Fibroblast of skin of right biceps (primary cell): ENCODE data around the gene NOM1.
A peak's percentile ranks its signal among the peaks of the same experiment; 100 is the strongest.
"Not testable (repeated sequence)": the region's sequence is repeated elsewhere in the genome, so short reads cannot be mapped to it uniquely, and the experiment has no call there.

ENCODE experiments used
- DNase-seq: peaks from one replicate; pipeline ENCODE4 v3.0.0-alpha.2; 2013

NOM1 gene

GRCh38 chr7:156949541-156950380, at the start of gene NOM1:
Gene NOM1 (plus strand): TSS chr7:156949712. CDS start chr7:156949738, 26 bp downstream.
- DNase-seq, result peak; percentile 85

- DNase-seq, result not testable (repeated sequence)
These were observed 49.4 kb upstream of the NOM1 start for GRCh38 chr7:156900093-156900492.

- DNase-seq, result peak; percentile 25
These were observed 46.1 kb upstream of the NOM1 start for GRCh38 chr7:156903232-156903909.

GRCh38 chr7:156906200-156906649, 43.3 kb upstream of the NOM1 start:
- DNase-seq, result no peak

GRCh38 chr7:156907656-156908055, 41.9 kb upstream of the NOM1 start:
- peak; percentile 46 for DNase-seq

GRCh38 chr7:156909574-156910252, 39.8 kb upstream of the NOM1 start:
- DNase-seq, result not testable (repeated sequence)

- no peak for DNase-seq
These were observed 30.9 kb upstream of the NOM1 start for GRCh38 chr7:156918635-156919034.

- no peak for DNase-seq
These were observed 30.3 kb upstream of the NOM1 start for GRCh38 chr7:156919132-156919713.

- DNase-seq, result no peak
These were observed 29.4 kb upstream of the NOM1 start for GRCh38 chr7:156920076-156920475.

- DNase-seq, result not testable (repeated sequence)
These were observed 28.8 kb upstream of the NOM1 start for GRCh38 chr7:156920487-156921373.

GRCh38 chr7:156922304-156922703, 27.2 kb upstream of the NOM1 start:
- not testable (repeated sequence) for DNase-seq

- not testable (repeated sequence) for DNase-seq
These were observed 23.7 kb upstream of the NOM1 start for GRCh38 chr7:156925821-156926220.

- no peak for DNase-seq
These were observed 21.7 kb upstream of the NOM1 start for GRCh38 chr7:156927571-156928405.

- DNase-seq, result no peak
These were observed 21.1 kb upstream of the NOM1 start for GRCh38 chr7:156928406-156928747.

GRCh38 chr7:156929789-156930539, 19.5 kb upstream of the NOM1 start:
- DNase-seq, result no peak

- DNase-seq, result no peak
These were observed 17.5 kb upstream of the NOM1 start for GRCh38 chr7:156932006-156932405.

- no peak for DNase-seq
These were observed 14.3 kb upstream of the NOM1 start for GRCh38 chr7:156935250-156935649.

GRCh38 chr7:156936766-156937165, 12.7 kb upstream of the NOM1 start:
- not testable (repeated sequence) for DNase-seq

- DNase-seq, result no peak
These were observed 8.9 kb upstream of the NOM1 start for GRCh38 chr7:156940421-156941122.
